ENCODE results near the gene GSN. TPM values are rescaled to one million over a fixed set of nuclear protein-coding genes. Genes with fewer than 3 reads are reported as not detected.

The GSN gene
- total RNA-seq, 1 experiment from 2014 or later = 68.3 TPM

GRCh38 chr9:121300283-121301119 lies 32.5 kb downstream of the GSN start:
- Mint-ChIP-seq H3K27me3 (ENCODE audit: unreplicated experiment) (no peaks in the 10 kb centered on the region), H3K9me3 (ENCODE audit: low read depth, unreplicated experiment) (no peaks in the 10 kb centered on the region), H3K4me3 (ENCODE audit: low read depth, unreplicated experiment) (peak overlapping the region; percentile 72), H3K27ac (ENCODE audit: unreplicated experiment) (peak overlapping the region; percentile 60), H3K36me3 (ENCODE audit: insufficient read depth, unreplicated experiment) (peaks cover 8% of the 10 kb centered on the region), H3K4me1 (ENCODE audit: low read depth, unreplicated experiment) (peaks cover 27% of the 10 kb centered on the region)
- intact Hi-C loops (cut with micrococcal nuclease; ENCODE audit: unreplicated experiment) = no loop called here
- BruUV-seq (replicated peaks) = TSS peak; percentile 51
- CTCF ChIA-PET = no interaction called here
- no peak for TF ChIP-seq CTCF (IDR thresholded peaks at IDR 0.05; ENCODE audit: unreplicated experiment)
- no peak for DNase-seq

GRCh38 chr9:121301881-121302286 lies 33.9 kb downstream of the GSN start:
- no TSS peak for BruUV-seq (replicated peaks)
- Mint-ChIP-seq H3K36me3 (ENCODE audit: insufficient read depth, unreplicated experiment) (peaks cover 8% of the 10 kb centered on the region), H3K4me1 (ENCODE audit: low read depth, unreplicated experiment) (peaks cover 27% of the 10 kb centered on the region), H3K9me3 (ENCODE audit: low read depth, unreplicated experiment) (no peaks in the 10 kb centered on the region), H3K27ac (ENCODE audit: unreplicated experiment) (no peak overlapping the region), H3K4me3 (ENCODE audit: low read depth, unreplicated experiment) (no peak overlapping the region), H3K27me3 (ENCODE audit: unreplicated experiment) (no peaks in the 10 kb centered on the region)
- DNase-seq = no peak
- no peak for TF ChIP-seq CTCF (IDR thresholded peaks at IDR 0.05; ENCODE audit: unreplicated experiment)
- CTCF ChIA-PET = no interaction called here
- intact Hi-C loops (cut with micrococcal nuclease; ENCODE audit: unreplicated experiment) = no loop called here

- Mint-ChIP-seq H3K4me1 (ENCODE audit: low read depth, unreplicated experiment) (peaks cover 27% of the 10 kb centered on the region), H3K27me3 (ENCODE audit: unreplicated experiment) (no peaks in the 10 kb centered on the region), H3K9me3 (ENCODE audit: low read depth, unreplicated experiment) (no peaks in the 10 kb centered on the region), H3K36me3 (ENCODE audit: insufficient read depth, unreplicated experiment) (peaks cover 8% of the 10 kb centered on the region), H3K4me3 (ENCODE audit: low read depth, unreplicated experiment) (no peak overlapping the region), H3K27ac (ENCODE audit: unreplicated experiment) (no peak overlapping the region)
- no peak for TF ChIP-seq CTCF (IDR thresholded peaks at IDR 0.05; ENCODE audit: unreplicated experiment)
- no TSS peak for BruUV-seq (replicated peaks)
- DNase-seq = no peak
- CTCF ChIA-PET = no interaction called here
- intact Hi-C loops (cut with micrococcal nuclease; ENCODE audit: unreplicated experiment) = no loop called here
These were observed 34.4 kb downstream of the GSN start for GRCh38 chr9:121302341-121302740.

GRCh38 chr9:121302786-121303185 lies 34.8 kb downstream of the GSN start:
- Mint-ChIP-seq H3K27me3 (ENCODE audit: unreplicated experiment) (no peaks in the 10 kb centered on the region), H3K36me3 (ENCODE audit: insufficient read depth, unreplicated experiment) (peaks cover 10% of the 10 kb centered on the region), H3K4me1 (ENCODE audit: low read depth, unreplicated experiment) (peaks cover 25% of the 10 kb centered on the region), H3K27ac (ENCODE audit: unreplicated experiment) (no peak overlapping the region), H3K4me3 (ENCODE audit: low read depth, unreplicated experiment) (no peak overlapping the region), H3K9me3 (ENCODE audit: low read depth, unreplicated experiment) (no peaks in the 10 kb centered on the region)
- TF ChIP-seq CTCF (IDR thresholded peaks at IDR 0.05; ENCODE audit: unreplicated experiment) = no peak
- BruUV-seq (replicated peaks) = no TSS peak
- DNase-seq = no peak
- intact Hi-C loops (cut with micrococcal nuclease; ENCODE audit: unreplicated experiment) = no loop called here
- CTCF ChIA-PET = no interaction called here
